MCF 10A (cell line): ENCODE results near the gene KCNK10. TPM values are rescaled to one million over a fixed set of nuclear protein-coding genes. Genes with fewer than 3 reads are reported as not detected.

Experiments used
- BruUV-seq: library from RNA; stranded (reverse); fragments of 400-500 nt; replicated peaks from 2 replicates; lab custom pipeline; 2021; lab: Mats Ljungman, UMichigan
- CTCF ChIA-PET: fragments of 300-600 bp; sonication (Branson Sonifier 250); formaldehyde crosslinking; extraction: SDS; loops from one replicate; lab custom pipeline; 2021; ENCODE audit warnings: antibody characterized with exemption, inconsistent platforms; lab: Yijun Ruan, JAX
- POLR2A ChIA-PET: fragments of 300-600, 350-650 bp; sonication (Branson Sonifier 250); formaldehyde crosslinking; extraction: SDS; loops from one replicate; lab custom pipeline; 2020; ENCODE audit warnings: antibody characterized with exemption, inconsistent platforms; lab: Yijun Ruan, JAX
- DNase-seq: peaks from one replicate; pipeline ENCODE4 v3.0.0-alpha.2; 2018; ENCODE audit not compliant: unreplicated experiment
- H3K27ac Mint-ChIP-seq: one replicate; pipeline ENCODE4 v1.8.0; 2022; ENCODE audit warnings: mild to moderate bottlenecking, low read depth, mixed read lengths; ENCODE audit not compliant: unreplicated experiment
- H3K27me3 Mint-ChIP-seq: one replicate; pipeline ENCODE4 v1.8.0; 2022; ENCODE audit warnings: mixed read lengths; ENCODE audit not compliant: insufficient read depth, unreplicated experiment
- H3K36me3 Mint-ChIP-seq: one replicate; pipeline ENCODE4 v1.8.0; 2022; ENCODE audit warnings: mild to moderate bottlenecking, moderate library complexity, mixed read lengths; ENCODE audit not compliant: insufficient read depth, unreplicated experiment
- H3K4me1 Mint-ChIP-seq: one replicate; pipeline ENCODE4 v1.8.0; 2022; ENCODE audit warnings: mixed read lengths; ENCODE audit not compliant: insufficient read depth, unreplicated experiment
- H3K4me3 Mint-ChIP-seq: one replicate; pipeline ENCODE4 v1.8.0; 2022; ENCODE audit warnings: mild to moderate bottlenecking, moderate library complexity, mixed read lengths; ENCODE audit not compliant: unreplicated experiment
- H3K9me3 Mint-ChIP-seq: one replicate; pipeline ENCODE4 v1.8.0; 2022; ENCODE audit warnings: mixed read lengths; ENCODE audit not compliant: unreplicated experiment
- CTCF ChIP-seq: fragments of 200-600 bp; IDR thresholded peaks from one replicate; pipeline ENCODE4 v1.8.0; 2022; ENCODE audit warnings: antibody characterized with exemption, mild to moderate bottlenecking; ENCODE audit not compliant: unreplicated experiment
- intact Hi-C: fragments of 100-400 bp; cut with micrococcal nuclease; formaldehyde crosslinking; loops from 2 replicates; pipeline ENCODE4 v1.14.1; 2022
- total RNA-seq: library from RNA; stranded (reverse); gene quantifications from 2 replicates; pipeline ENCODE4 v1.2.3, GENCODE V29; 2022

The KCNK10 gene
- total RNA-seq, 1 experiment from 2014 or later, result not detected

GRCh38 chr14:88321692-88322503, 1.2 kb downstream of the KCNK10 start:
- no peak overlapping the region for H3K4me3 Mint-ChIP-seq
- intact Hi-C loops, result no loop called here
- BruUV-seq, result no TSS peak
- TF ChIP-seq CTCF, result no peak
- peaks cover 23% of the 10 kb centered on the region for H3K27me3 Mint-ChIP-seq
- H3K9me3 Mint-ChIP-seq, result no peaks in the 10 kb centered on the region
- ChIA-PET CTCF (no interaction called here), POLR2A (interaction anchor here (0.6 kb wide), 1 partner anchor 34 kb away, joined by 4 read pairs; no protein-coding TSS in a partner anchor)
- H3K4me1 Mint-ChIP-seq, result no peaks in the 10 kb centered on the region
- no peak overlapping the region for H3K27ac Mint-ChIP-seq
- DNase-seq, result no peak
- H3K36me3 Mint-ChIP-seq, result no peaks in the 10 kb centered on the region

- Mint-ChIP-seq H3K36me3 (no peaks in the 10 kb centered on the region), H3K27ac (no peak overlapping the region), H3K4me3 (no peak overlapping the region), H3K9me3 (no peaks in the 10 kb centered on the region), H3K4me1 (no peaks in the 10 kb centered on the region), H3K27me3 (no peaks in the 10 kb centered on the region)
- no peak for DNase-seq
- intact Hi-C loops, result no loop called here
- POLR2A ChIA-PET, result interaction anchor here (0.9 kb wide), 2 partner anchors 8 to 12 kb away, joined by 3 read pairs; no protein-coding TSS in a partner anchor
- no TSS peak for BruUV-seq
- CTCF ChIA-PET, result interaction anchor here (0.6 to 1.2 kb wide), 2 partner anchors 53 to 62 kb away, joined by 3 read pairs; no protein-coding TSS in a partner anchor
- no peak for TF ChIP-seq CTCF
These were observed 4.7 kb downstream of the KCNK10 start for GRCh38 chr14:88318406-88318805.

DNA sequence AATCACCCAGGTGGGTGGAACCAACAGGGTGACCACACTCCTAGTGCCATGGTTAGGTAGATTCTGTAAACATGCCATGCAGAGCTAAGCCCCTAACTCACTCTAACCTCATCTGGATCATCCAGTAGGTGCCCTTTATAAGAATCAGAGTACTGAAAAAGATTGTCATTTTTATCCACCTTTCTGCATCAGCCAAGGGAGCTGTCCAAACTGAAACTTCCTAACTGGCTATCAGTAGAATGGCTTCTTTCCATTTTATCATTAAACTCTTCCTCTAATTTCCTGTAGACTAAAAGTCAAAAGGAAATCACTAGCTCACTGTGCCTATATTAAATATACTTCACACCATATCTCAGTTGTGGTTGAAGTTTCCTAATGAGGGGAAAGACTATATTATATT, 6.5 kb downstream of the KCNK10 start:
- no peaks in the 10 kb centered on the region for H3K27me3 Mint-ChIP-seq
- no peaks in the 10 kb centered on the region for H3K9me3 Mint-ChIP-seq
- no peak for TF ChIP-seq CTCF
- no peaks in the 10 kb centered on the region for H3K4me1 Mint-ChIP-seq
- DNase-seq, result no peak
- intact Hi-C loops, result no loop called here
- BruUV-seq, result no TSS peak
- no peaks in the 10 kb centered on the region for H3K36me3 Mint-ChIP-seq
- no peak overlapping the region for H3K27ac Mint-ChIP-seq
- ChIA-PET POLR2A (no interaction called here), CTCF (no interaction called here)
- H3K4me3 Mint-ChIP-seq, result no peak overlapping the region

GRCh38 chr14:88312257-88312656, 10.8 kb downstream of the KCNK10 start:
- H3K27ac Mint-ChIP-seq, result no peak overlapping the region
- no peak for DNase-seq
- intact Hi-C loops, result no loop called here
- ChIA-PET CTCF (no interaction called here), POLR2A (no interaction called here)
- no TSS peak for BruUV-seq
- TF ChIP-seq CTCF, result no peak
- no peaks in the 10 kb centered on the region for H3K27me3 Mint-ChIP-seq
- no peaks in the 10 kb centered on the region for H3K4me1 Mint-ChIP-seq
- H3K4me3 Mint-ChIP-seq, result no peak overlapping the region
- H3K36me3 Mint-ChIP-seq, result no peaks in the 10 kb centered on the region
- H3K9me3 Mint-ChIP-seq, result no peaks in the 10 kb centered on the region
